Measurements from ENCODE around the gene MAPKBP1.

MAPKBP1 gene

DNA sequence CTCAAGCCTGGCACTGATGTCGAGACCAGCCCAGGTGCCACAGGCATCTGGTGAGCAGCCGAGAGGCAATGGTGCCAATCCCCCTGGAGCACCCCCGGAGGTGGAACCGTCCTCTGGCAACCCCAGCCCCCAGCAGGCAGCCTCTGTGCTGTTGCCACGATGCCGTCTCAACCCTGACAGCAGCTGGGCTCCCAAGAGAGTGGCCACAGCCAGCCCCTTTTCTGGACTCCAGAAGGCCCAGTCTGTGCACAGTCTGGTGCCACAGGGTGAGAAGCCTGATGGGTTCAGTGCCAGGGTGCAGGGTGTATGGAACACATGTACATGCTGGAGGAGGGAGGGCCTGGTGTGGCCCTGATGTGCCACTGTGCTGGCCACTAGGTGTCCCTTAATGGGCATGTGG is 48.7 kb downstream of the MAPKBP1 start:
- Histone ChIP-seq H3K27me3 (peaks cover 5% of the 10 kb centered on the region; the same call in 1 of the 2 replicates), H4K20me1 (no peaks in the 10 kb centered on the region; the same call in 1 of the 2 replicates), H3K4me2 (no peak overlapping the region), H3K4me3 (no peak overlapping the region), H3K9me3 (no peaks in the 10 kb centered on the region), H3K36me3 (peaks cover 86% of the 10 kb centered on the region), H3K4me1 (peaks cover 6% of the 10 kb centered on the region), H3K9ac (no peak overlapping the region), H3K27ac (no peak overlapping the region)
- TF ChIP-seq Cebpa-rat (IDR thresholded peaks at IDR 0.05): no peak

DNA sequence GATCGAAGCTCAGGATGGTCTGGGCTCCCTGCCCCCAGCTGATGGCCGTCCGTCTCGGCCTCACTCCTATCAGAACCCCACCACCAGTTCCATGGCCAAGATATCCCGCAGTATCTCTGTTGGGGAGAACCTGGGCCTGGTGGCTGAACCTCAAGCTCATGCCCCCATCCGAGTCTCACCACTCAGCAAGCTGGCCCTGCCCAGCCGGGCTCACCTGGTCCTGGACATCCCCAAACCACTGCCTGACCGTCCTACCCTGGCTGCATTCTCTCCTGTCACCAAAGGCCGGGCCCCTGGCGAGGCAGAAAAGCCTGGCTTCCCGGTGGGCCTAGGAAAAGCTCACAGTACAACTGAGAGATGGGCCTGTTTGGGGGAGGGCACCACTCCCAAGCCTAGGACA is 49.2 kb downstream of the MAPKBP1 start:
- Histone ChIP-seq H3K9me3 (no peaks in the 10 kb centered on the region), H3K36me3 (peaks cover 80% of the 10 kb centered on the region)
- no peak for TF ChIP-seq Cebpa-rat (IDR thresholded peaks at IDR 0.05)

DNA sequence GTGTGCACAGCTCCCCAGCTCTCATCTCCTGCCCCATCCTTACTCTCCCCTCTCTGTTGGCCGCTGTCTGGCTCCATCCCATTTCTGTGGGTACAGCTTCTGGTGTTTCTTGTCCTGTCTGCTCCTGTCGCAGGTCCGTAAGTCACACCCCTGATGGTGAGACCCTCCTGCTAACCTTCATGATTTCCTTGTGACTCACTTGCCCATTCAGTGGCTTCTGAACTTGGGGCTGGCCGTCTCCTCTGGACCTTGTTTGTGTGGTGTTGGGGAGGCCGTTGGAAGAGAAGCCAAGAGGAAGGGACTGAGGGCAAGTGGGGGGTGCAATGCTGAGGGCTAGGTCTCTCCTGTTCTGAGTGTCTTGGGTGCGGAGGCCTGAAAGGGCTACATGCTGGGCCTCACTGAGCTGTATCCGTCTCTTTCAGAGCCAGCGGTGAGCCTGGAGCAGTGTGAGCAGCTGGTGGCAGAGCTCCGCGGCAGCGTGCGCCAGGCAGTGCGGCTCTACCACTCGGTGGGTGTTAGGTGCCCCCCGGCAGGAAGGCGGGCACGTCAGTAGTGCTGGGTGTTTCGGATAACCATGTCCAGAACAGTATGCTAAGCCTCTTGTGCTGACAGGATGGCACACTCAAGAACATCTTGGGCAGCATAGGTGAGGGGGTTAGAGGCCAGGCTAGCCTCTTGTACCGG is 49.9 kb downstream of the MAPKBP1 start:
- H3K4me3 ChIP-seq: no peak overlapping the region
- no peak for TF ChIP-seq Cebpa-rat (IDR thresholded peaks at IDR 0.05)
- no peak overlapping the region for H3K9ac ChIP-seq
- no peak overlapping the region for H3K27ac ChIP-seq
- H3K36me3 ChIP-seq: peaks cover 73% of the 10 kb centered on the region
- H3K27me3 ChIP-seq: peaks cover 5% of the 10 kb centered on the region; the same call in 1 of the 2 replicates
- no peak overlapping the region for H3K4me2 ChIP-seq
- peaks cover 6% of the 10 kb centered on the region; the same call in 1 of the 2 replicates for H4K20me1 ChIP-seq
- H3K4me1 ChIP-seq: peaks cover 14% of the 10 kb centered on the region
- H3K9me3 ChIP-seq: no peaks in the 10 kb centered on the region

More for the DNA sequence above, 49.2 kb downstream of the MAPKBP1 start:
- Histone ChIP-seq H3K27ac (no peak overlapping the region), H3K27me3 (peaks cover 5% of the 10 kb centered on the region; the same call in 1 of the 2 replicates), H3K4me2 (no peak overlapping the region), H3K4me1 (peaks cover 7% of the 10 kb centered on the region), H3K9ac (no peak overlapping the region), H4K20me1 (no peaks in the 10 kb centered on the region; the same call in 1 of the 2 replicates), H3K4me3 (no peak overlapping the region)

DNA sequence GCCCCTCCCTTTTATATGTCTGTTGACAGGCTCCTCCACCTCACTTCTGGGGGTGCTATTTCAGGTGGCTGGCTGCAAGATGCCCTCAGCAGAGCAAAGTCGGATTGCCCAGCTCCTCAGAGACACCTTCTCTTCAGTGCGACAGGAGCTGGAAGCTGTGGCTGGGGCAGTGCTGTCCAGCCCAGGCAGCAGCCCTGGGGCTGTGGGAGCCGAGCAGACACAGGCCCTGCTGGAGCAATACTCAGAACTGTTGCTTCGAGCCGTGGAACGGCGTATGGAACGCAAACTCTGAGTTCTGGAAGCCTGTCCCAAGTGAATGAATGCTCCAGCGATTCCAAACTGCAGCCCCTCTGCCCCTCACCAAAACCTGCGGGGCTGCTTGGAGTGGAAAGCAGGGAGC is 50.9 kb downstream of the MAPKBP1 start:
- no peak for TF ChIP-seq Cebpa-rat (IDR thresholded peaks at IDR 0.05)
- peaks cover 13% of the 10 kb centered on the region for H4K20me1 ChIP-seq
- no peaks in the 10 kb centered on the region for H3K9me3 ChIP-seq
- peaks cover 5% of the 10 kb centered on the region; the same call in 1 of the 2 replicates for H3K27me3 ChIP-seq
- peaks cover 23% of the 10 kb centered on the region for H3K4me1 ChIP-seq
- no peak overlapping the region for H3K4me3 ChIP-seq
- H3K27ac ChIP-seq: no peak overlapping the region
- no peak overlapping the region for H3K9ac ChIP-seq
- H3K4me2 ChIP-seq: no peak overlapping the region
- H3K36me3 ChIP-seq: peaks cover 67% of the 10 kb centered on the region

DNA sequence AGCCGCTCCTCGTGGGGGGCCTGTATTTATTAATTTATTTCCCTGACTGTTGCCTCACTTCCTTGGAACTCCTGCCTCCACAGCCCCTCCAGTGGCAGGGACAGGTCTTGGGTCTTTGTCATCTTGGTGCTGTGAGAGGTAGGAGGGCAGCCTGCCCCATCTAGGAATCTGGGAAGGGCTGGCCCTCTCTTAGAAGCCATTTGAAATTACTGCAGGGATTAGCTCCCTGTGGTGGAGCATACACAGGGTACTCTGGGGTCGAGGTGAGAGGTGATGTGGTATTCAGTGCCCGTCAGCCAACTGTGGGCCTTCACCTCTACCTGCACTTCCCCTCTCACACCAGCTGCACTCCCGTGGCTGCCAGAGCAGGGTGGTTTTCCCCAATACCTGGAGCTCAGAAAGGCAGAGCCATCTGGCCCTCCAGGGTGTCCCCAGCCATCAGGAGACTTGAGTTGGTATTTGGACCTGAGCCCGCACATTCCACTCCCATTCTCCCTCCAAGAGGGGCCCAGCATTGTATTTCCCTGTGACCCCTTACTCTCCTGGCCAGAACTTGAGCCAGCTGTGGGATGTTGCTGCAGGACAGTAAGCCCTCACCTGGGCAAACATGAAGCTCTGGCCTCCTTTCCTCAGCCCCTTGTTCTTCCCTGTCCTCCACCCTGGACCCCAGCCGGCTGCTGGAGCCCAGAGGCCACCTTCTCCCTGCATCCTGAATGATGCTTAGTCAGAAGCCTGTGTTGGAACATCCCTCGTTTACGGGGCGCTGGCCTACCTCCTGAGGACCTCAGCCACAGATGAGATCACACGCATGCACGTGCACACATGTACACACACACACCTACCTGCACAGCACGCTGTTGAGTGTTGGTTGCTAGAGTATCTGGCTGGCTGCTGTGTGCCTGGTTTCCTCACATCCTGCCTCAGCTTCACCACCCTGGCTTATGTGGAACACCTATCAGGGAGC is 51.6 kb downstream of the MAPKBP1 start:
- peaks cover 5% of the 10 kb centered on the region; the same call in 1 of the 2 replicates for H3K27me3 ChIP-seq
- no peak overlapping the region for H3K9ac ChIP-seq
- no peak for TF ChIP-seq Cebpa-rat (IDR thresholded peaks at IDR 0.05)
- H3K4me1 ChIP-seq: peaks cover 31% of the 10 kb centered on the region
- H3K4me3 ChIP-seq: no peak overlapping the region
- no peaks in the 10 kb centered on the region for H3K9me3 ChIP-seq
- no peak overlapping the region for H3K4me2 ChIP-seq
- H3K36me3 ChIP-seq: peaks cover 67% of the 10 kb centered on the region
- H4K20me1 ChIP-seq: peaks cover 20% of the 10 kb centered on the region
- no peak overlapping the region for H3K27ac ChIP-seq

DNA sequence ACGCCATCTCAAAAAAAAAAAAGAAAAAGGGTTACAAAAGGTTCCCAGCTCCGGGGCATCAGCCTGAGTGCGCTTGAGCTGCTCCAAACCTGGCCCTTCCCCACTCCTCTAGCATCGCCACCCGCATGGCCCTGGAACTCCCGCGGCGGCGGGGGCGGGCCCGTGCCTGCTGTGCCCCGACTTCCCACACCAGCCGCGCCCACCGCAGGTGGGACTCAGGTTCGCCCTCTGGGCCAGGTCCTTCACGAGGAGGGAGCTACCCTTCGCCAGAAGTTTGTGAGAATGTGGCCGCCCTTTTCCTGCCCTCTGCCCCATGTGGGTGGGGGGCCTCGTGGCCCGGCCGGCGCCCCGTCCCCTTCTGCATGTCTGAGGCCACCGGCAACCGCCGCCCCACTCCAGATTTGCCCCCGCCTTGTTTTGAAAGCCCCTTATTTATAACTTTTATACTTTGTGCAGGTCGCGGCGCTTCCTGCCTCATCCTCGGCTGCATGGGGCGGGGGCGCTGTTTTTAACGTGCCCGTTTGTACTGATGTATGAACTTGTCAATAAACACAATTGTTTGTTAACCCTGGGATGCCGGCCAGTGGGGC is 53.1 kb downstream of the MAPKBP1 start:
- H3K9me3 ChIP-seq: no peaks in the 10 kb centered on the region
- H3K27me3 ChIP-seq: peaks cover 5% of the 10 kb centered on the region; the same call in 1 of the 2 replicates
- H3K4me3 ChIP-seq: peak overlapping the region; percentile 79
- H3K27ac ChIP-seq: 0 out of 2 replicates have a peak overlapping the region, but pooled peaks have one; percentile 30
- H3K4me2 ChIP-seq: peak overlapping the region; percentile 100
- H4K20me1 ChIP-seq: peaks cover 33% of the 10 kb centered on the region
- peaks cover 56% of the 10 kb centered on the region for H3K36me3 ChIP-seq
- H3K4me1 ChIP-seq: peaks cover 46% of the 10 kb centered on the region
- peak overlapping the region; percentile 74 for H3K9ac ChIP-seq
- no peak for TF ChIP-seq Cebpa-rat (IDR thresholded peaks at IDR 0.05)

DNA sequence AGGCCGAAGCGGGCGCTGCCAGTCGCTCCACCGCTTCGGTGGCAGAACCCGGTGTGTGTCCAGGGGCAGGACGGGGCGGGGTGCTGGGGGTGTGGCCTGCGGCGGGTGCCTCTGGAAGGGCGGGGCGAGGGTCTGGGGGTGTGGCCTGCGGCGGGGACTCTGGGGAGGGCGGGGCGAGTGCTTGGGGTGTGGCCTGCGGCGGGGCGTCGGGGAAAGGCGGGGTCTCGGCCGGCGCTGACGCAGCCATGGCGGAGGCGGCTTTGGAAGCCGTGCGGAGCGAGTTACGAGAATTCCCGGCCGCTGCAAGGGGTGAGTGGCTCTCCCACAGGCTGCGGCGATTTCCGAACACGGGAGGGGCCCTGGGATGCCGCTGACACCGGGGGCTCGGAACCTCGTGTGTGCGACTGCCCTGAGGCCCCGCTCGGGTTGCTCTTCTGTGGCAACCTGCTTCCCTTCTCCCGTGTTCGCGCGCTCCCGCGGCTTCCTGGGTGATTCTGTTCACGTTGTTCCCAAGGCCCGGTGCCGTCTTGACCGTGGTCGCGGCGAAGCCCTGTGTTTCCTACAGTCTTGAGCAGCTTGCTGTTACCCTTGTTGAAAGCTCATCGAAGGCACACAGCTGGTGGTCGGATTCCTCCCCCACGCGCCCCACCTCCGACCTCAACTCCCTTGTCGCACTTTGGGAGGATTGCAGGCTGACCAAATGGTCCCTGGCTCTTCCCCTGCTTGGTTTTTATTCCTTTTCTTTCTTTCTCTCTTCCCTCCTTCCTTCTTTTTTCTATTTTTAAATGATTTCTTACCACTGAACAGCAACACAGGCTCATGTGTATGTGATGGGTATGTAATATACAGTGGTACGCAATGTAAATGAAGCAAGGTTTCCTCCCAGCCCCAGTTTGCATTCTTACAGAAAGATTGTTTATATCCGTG is 53.9 kb downstream of the MAPKBP1 start, which contains the start of gene JMJD7:
Gene JMJD7 (plus strand): TSS at position 213 of the 927 bp plus-strand sequence. CDS start 33 bp downstream, at position 246.
- peak within 1 kb of the TSS; percentile 79 for H3K4me3 ChIP-seq
- no peak for TF ChIP-seq Cebpa-rat (IDR thresholded peaks at IDR 0.05)
- peaks cover 53% of the 10 kb centered on the region for H3K4me1 ChIP-seq
- peak within 1 kb of the TSS; percentile 69; the same call in 1 of the 2 replicates for H3K27ac ChIP-seq
- peaks cover 5% of the 10 kb centered on the region; the same call in 1 of the 2 replicates for H3K27me3 ChIP-seq
- H3K9me3 ChIP-seq: no peaks in the 10 kb centered on the region
- H3K9ac ChIP-seq: peak within 1 kb of the TSS; percentile 81
- peaks cover 48% of the 10 kb centered on the region for H3K36me3 ChIP-seq
- peak within 1 kb of the TSS; percentile 100 for H3K4me2 ChIP-seq
- H4K20me1 ChIP-seq: peaks cover 34% of the 10 kb centered on the region

DNA sequence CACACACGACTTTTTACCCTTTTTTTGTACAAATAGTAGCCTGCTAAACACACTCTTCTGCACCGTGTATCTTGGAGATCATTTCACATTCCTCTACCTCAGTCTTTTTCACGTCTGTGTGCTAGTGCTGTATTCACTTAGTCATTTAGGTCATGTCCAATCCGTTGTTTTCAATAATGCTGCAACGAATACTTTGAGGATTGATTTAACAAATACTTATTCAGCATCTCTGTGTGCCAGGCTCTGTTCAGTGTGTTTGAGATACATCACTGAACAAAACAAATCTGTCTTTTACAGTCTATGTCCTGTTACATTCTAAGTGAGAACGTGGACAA is 54.5 kb downstream of the MAPKBP1 start:
- H3K4me1 ChIP-seq: peaks cover 60% of the 10 kb centered on the region
- H3K27me3 ChIP-seq: peaks cover 5% of the 10 kb centered on the region; the same call in 1 of the 2 replicates
- H3K4me3 ChIP-seq: peak overlapping the region; percentile 79
- TF ChIP-seq Cebpa-rat (IDR thresholded peaks at IDR 0.05): no peak
- no peak overlapping the region for H3K27ac ChIP-seq
- H3K4me2 ChIP-seq: peak overlapping the region; percentile 100
- peaks cover 42% of the 10 kb centered on the region for H3K36me3 ChIP-seq
- H4K20me1 ChIP-seq: peaks cover 34% of the 10 kb centered on the region
- H3K9me3 ChIP-seq: no peaks in the 10 kb centered on the region
- peak overlapping the region; percentile 81 for H3K9ac ChIP-seq

Measured in BLaER1 (cell line).